ENCODE data around the gene HEPN1.
A peak's percentile ranks its signal among the peaks of the same experiment; 100 is the strongest.

The HEPN1 gene

GRCh38 chr11:124918950-124919349, at the start of gene HEPN1:
HEPN1 (plus strand) TSS chr11:124919250.
- no peaks in the 10 kb centered on the region for H3K36me3 ChIP-seq (ENCODE audit: control insufficient read depth, insufficient read depth, low read length)
- no peaks in the 10 kb centered on the region for H3K9me3 ChIP-seq (ENCODE audit: control insufficient read depth, insufficient read depth, low read length)
- H3K4me1 ChIP-seq (ENCODE audit: control insufficient read depth, insufficient read depth, low read length): no peaks in the 10 kb centered on the region
- H3K27me3 ChIP-seq (ENCODE audit: control insufficient read depth, insufficient read depth, low read length): peaks cover 10% of the 10 kb centered on the region; the same call in 1 of the 2 replicates
- no peak within 1 kb of the TSS for H3K27ac ChIP-seq (ENCODE audit: low read length)
- no peak for DNase-seq (ENCODE audit: low read depth, low spot score)
- WGBS (ENCODE audit: insufficient coverage, insufficient read length): 100% methylated on average over 3 of the region's 3 CpGs
- no peak within 1 kb of the TSS for H3K4me3 ChIP-seq (ENCODE audit: low read length)

GRCh38 chr11:124869331-124869730, 49.7 kb upstream of the HEPN1 start:
- no peak overlapping the region for H3K4me3 ChIP-seq (ENCODE audit: low read length)
- peaks cover 70% of the 10 kb centered on the region for H3K27me3 ChIP-seq (ENCODE audit: control insufficient read depth, insufficient read depth, low read length)

GRCh38 chr11:124869856-124870387, 49.1 kb upstream of the HEPN1 start:
- peaks cover 67% of the 10 kb centered on the region for H3K27me3 ChIP-seq (ENCODE audit: control insufficient read depth, insufficient read depth, low read length)

More at GRCh38 chr11:124869331-124869730, 49.7 kb upstream of the HEPN1 start:
- H3K36me3 ChIP-seq (ENCODE audit: control insufficient read depth, insufficient read depth, low read length): no peaks in the 10 kb centered on the region
- peaks cover 6% of the 10 kb centered on the region for H3K4me1 ChIP-seq (ENCODE audit: control insufficient read depth, insufficient read depth, low read length)
- DNase-seq (ENCODE audit: low read depth, low spot score): no peak
- no peaks in the 10 kb centered on the region for H3K9me3 ChIP-seq (ENCODE audit: control insufficient read depth, insufficient read depth, low read length)
- WGBS (ENCODE audit: insufficient coverage, insufficient read length): no CpG with 5 or more reads among the region's 16 CpGs
- no peak overlapping the region for H3K27ac ChIP-seq (ENCODE audit: low read length)

GRCh38 chr11:124870430-124870829, 48.6 kb upstream of the HEPN1 start:
- peaks cover 66% of the 10 kb centered on the region for H3K27me3 ChIP-seq (ENCODE audit: control insufficient read depth, insufficient read depth, low read length)
- H3K4me3 ChIP-seq (ENCODE audit: low read length): no peak overlapping the region
- DNase-seq (ENCODE audit: low read depth, low spot score): no peak
- no peaks in the 10 kb centered on the region for H3K9me3 ChIP-seq (ENCODE audit: control insufficient read depth, insufficient read depth, low read length)
- H3K4me1 ChIP-seq (ENCODE audit: control insufficient read depth, insufficient read depth, low read length): peaks cover 6% of the 10 kb centered on the region
- H3K27ac ChIP-seq (ENCODE audit: low read length): no peak overlapping the region
- H3K36me3 ChIP-seq (ENCODE audit: control insufficient read depth, insufficient read depth, low read length): no peaks in the 10 kb centered on the region
- WGBS (ENCODE audit: insufficient coverage, insufficient read length): no CpG with 5 or more reads among the region's 7 CpGs

More at GRCh38 chr11:124869856-124870387, 49.1 kb upstream of the HEPN1 start:
- no peaks in the 10 kb centered on the region for H3K9me3 ChIP-seq (ENCODE audit: control insufficient read depth, insufficient read depth, low read length)
- no peak overlapping the region for H3K4me3 ChIP-seq (ENCODE audit: low read length)
- H3K4me1 ChIP-seq (ENCODE audit: control insufficient read depth, insufficient read depth, low read length): peaks cover 6% of the 10 kb centered on the region
- no peaks in the 10 kb centered on the region for H3K36me3 ChIP-seq (ENCODE audit: control insufficient read depth, insufficient read depth, low read length)
- no CpG with 5 or more reads among the region's 14 CpGs for WGBS (ENCODE audit: insufficient coverage, insufficient read length)
- no peak overlapping the region for H3K27ac ChIP-seq (ENCODE audit: low read length)
- no peak for DNase-seq (ENCODE audit: low read depth, low spot score)

- H3K4me3 ChIP-seq (ENCODE audit: low read length): no peak overlapping the region
- H3K9me3 ChIP-seq (ENCODE audit: control insufficient read depth, insufficient read depth, low read length): no peaks in the 10 kb centered on the region
- H3K27me3 ChIP-seq (ENCODE audit: control insufficient read depth, insufficient read depth, low read length): peaks cover 48% of the 10 kb centered on the region
- no peak for DNase-seq (ENCODE audit: low read depth, low spot score)
- no peaks in the 10 kb centered on the region for H3K36me3 ChIP-seq (ENCODE audit: control insufficient read depth, insufficient read depth, low read length)
- no CpG with 5 or more reads among the region's 8 CpGs for WGBS (ENCODE audit: insufficient coverage, insufficient read length)
- peaks cover 6% of the 10 kb centered on the region for H3K4me1 ChIP-seq (ENCODE audit: control insufficient read depth, insufficient read depth, low read length)
- no peak overlapping the region for H3K27ac ChIP-seq (ENCODE audit: low read length)
Measured at GRCh38 chr11:124872280-124872679, 46.8 kb upstream of the HEPN1 start.

- peaks cover 7% of the 10 kb centered on the region for H3K4me1 ChIP-seq (ENCODE audit: control insufficient read depth, insufficient read depth, low read length)
- H3K9me3 ChIP-seq (ENCODE audit: control insufficient read depth, insufficient read depth, low read length): no peaks in the 10 kb centered on the region
- no peak overlapping the region for H3K4me3 ChIP-seq (ENCODE audit: low read length)
- peaks cover 45% of the 10 kb centered on the region for H3K27me3 ChIP-seq (ENCODE audit: control insufficient read depth, insufficient read depth, low read length)
- no peaks in the 10 kb centered on the region for H3K36me3 ChIP-seq (ENCODE audit: control insufficient read depth, insufficient read depth, low read length)
- WGBS (ENCODE audit: insufficient coverage, insufficient read length): no CpG with 5 or more reads among the region's 9 CpGs
- DNase-seq (ENCODE audit: low read depth, low spot score): no peak
- H3K27ac ChIP-seq (ENCODE audit: low read length): no peak overlapping the region
Measured at GRCh38 chr11:124872741-124873140, 46.3 kb upstream of the HEPN1 start.

- Histone ChIP-seq H3K4me1 (ENCODE audit: control insufficient read depth, insufficient read depth, low read length) (peaks cover 5% of the 10 kb centered on the region), H3K27ac (ENCODE audit: low read length) (no peak overlapping the region), H3K36me3 (ENCODE audit: control insufficient read depth, insufficient read depth, low read length) (no peaks in the 10 kb centered on the region), H3K27me3 (ENCODE audit: control insufficient read depth, insufficient read depth, low read length) (peaks cover 33% of the 10 kb centered on the region), H3K4me3 (ENCODE audit: low read length) (no peak overlapping the region), H3K9me3 (ENCODE audit: control insufficient read depth, insufficient read depth, low read length) (no peaks in the 10 kb centered on the region)
- no peak for DNase-seq (ENCODE audit: low read depth, low spot score)
- no CpG with 5 or more reads among the region's 8 CpGs for WGBS (ENCODE audit: insufficient coverage, insufficient read length)
Measured at GRCh38 chr11:124873951-124874350, 45.1 kb upstream of the HEPN1 start.

- Histone ChIP-seq H3K27ac (ENCODE audit: low read length) (no peak overlapping the region), H3K9me3 (ENCODE audit: control insufficient read depth, insufficient read depth, low read length) (no peaks in the 10 kb centered on the region), H3K4me3 (ENCODE audit: low read length) (no peak overlapping the region), H3K4me1 (ENCODE audit: control insufficient read depth, insufficient read depth, low read length) (peaks cover 5% of the 10 kb centered on the region), H3K36me3 (ENCODE audit: control insufficient read depth, insufficient read depth, low read length) (no peaks in the 10 kb centered on the region), H3K27me3 (ENCODE audit: control insufficient read depth, insufficient read depth, low read length) (peaks cover 25% of the 10 kb centered on the region)
- no CpG with 5 or more reads among the region's 7 CpGs for WGBS (ENCODE audit: insufficient coverage, insufficient read length)
- no peak for DNase-seq (ENCODE audit: low read depth, low spot score)
Measured at GRCh38 chr11:124874571-124875255, 44.3 kb upstream of the HEPN1 start.

- no peak for DNase-seq (ENCODE audit: low read depth, low spot score)
- no peak overlapping the region; the same call in 1 of the 2 replicates for H3K4me3 ChIP-seq (ENCODE audit: low read length)
- no peaks in the 10 kb centered on the region for H3K9me3 ChIP-seq (ENCODE audit: control insufficient read depth, insufficient read depth, low read length)
- H3K4me1 ChIP-seq (ENCODE audit: control insufficient read depth, insufficient read depth, low read length): peaks cover 5% of the 10 kb centered on the region
- WGBS (ENCODE audit: insufficient coverage, insufficient read length): no CpG with 5 or more reads among the region's 3 CpGs
- H3K27ac ChIP-seq (ENCODE audit: low read length): no peak overlapping the region
- no peaks in the 10 kb centered on the region for H3K36me3 ChIP-seq (ENCODE audit: control insufficient read depth, insufficient read depth, low read length)
- peaks cover 18% of the 10 kb centered on the region for H3K27me3 ChIP-seq (ENCODE audit: control insufficient read depth, insufficient read depth, low read length)
Measured at GRCh38 chr11:124875401-124875800, 43.6 kb upstream of the HEPN1 start.

- Histone ChIP-seq H3K4me3 (ENCODE audit: low read length) (peak overlapping the region; percentile 48; the same call in 1 of the 2 replicates), H3K36me3 (ENCODE audit: control insufficient read depth, insufficient read depth, low read length) (no peaks in the 10 kb centered on the region), H3K4me1 (ENCODE audit: control insufficient read depth, insufficient read depth, low read length) (peaks cover 5% of the 10 kb centered on the region), H3K27me3 (ENCODE audit: control insufficient read depth, insufficient read depth, low read length) (peaks cover 12% of the 10 kb centered on the region; the same call in 1 of the 2 replicates), H3K27ac (ENCODE audit: low read length) (no peak overlapping the region), H3K9me3 (ENCODE audit: control insufficient read depth, insufficient read depth, low read length) (no peaks in the 10 kb centered on the region)
- WGBS (ENCODE audit: insufficient coverage, insufficient read length): no CpG with 5 or more reads among the region's 69 CpGs
- DNase-seq (ENCODE audit: low read depth, low spot score): peak; percentile 76
Measured at GRCh38 chr11:124875943-124876817, 42.9 kb upstream of the HEPN1 start.

All from iPS DF 6.9 (cell line).